Measurements from ENCODE around the gene CYP26B1.

DNA sequence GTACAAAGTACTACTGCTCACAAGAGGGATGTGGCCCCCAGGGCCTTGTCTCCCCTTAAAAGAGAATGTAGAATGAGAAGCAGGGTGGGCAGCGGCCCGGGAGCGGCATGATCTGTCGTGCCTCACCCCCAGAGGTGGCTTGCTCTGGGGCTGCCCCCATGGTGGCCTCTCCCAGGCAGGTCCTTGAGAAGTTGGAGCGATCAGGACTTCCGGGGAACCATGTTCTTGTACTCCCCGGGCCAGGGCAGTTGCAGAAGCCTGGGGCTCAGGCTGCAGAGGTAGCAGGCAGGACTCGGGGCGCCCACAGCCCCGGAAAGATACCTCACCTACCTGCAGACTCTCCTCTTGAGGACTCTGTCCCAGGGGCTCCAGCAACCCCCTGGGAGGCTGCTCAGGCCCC lies 62.6 kb downstream of the CYP26B1 start:
- TF ChIP-seq, protein P1, sequence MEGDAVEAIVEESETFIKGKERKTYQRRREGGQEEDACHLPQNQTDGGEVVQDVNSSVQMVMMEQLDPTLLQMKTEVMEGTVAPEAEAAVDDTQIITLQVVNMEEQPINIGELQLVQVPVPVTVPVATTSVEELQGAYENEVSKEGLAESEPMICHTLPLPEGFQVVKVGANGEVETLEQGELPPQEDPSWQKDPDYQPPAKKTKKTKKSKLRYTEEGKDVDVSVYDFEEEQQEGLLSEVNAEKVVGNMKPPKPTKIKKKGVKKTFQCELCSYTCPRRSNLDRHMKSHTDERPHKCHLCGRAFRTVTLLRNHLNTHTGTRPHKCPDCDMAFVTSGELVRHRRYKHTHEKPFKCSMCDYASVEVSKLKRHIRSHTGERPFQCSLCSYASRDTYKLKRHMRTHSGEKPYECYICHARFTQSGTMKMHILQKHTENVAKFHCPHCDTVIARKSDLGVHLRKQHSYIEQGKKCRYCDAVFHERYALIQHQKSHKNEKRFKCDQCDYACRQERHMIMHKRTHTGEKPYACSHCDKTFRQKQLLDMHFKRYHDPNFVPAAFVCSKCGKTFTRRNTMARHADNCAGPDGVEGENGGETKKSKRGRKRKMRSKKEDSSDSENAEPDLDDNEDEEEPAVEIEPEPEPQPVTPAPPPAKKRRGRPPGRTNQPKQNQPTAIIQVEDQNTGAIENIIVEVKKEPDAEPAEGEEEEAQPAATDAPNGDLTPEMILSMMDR (IDR thresholded peaks at IDR 0.05 in 8 of 11, conservative IDR thresholded peaks at IDR 0.05 in 3 of 11) = no peak
- no peak for TF ChIP-seq POLR2A (IDR thresholded peaks at IDR 0.05)

Measured in spleen (tissue), 7 donors.